ENCODE measurements around the gene CHRNA7.
"Not testable (repeated sequence)": the region's sequence is repeated elsewhere in the genome, so short reads cannot be mapped to it uniquely, and the experiment has no call there.

GRCh38 chr15:32165775-32166174 is 135.5 kb downstream of the CHRNA7 start:
- not testable (repeated sequence) for TF ChIP-seq CTCF (IDR thresholded peaks at IDR 0.05; ENCODE audit: low read length); EZH2 (IDR thresholded peaks at IDR 0.05; ENCODE audit: borderline replicate concordance, low read length)

Data from OCI-LY1 (cell line).